ENCODE results near the gene ZMYM4.

The ZMYM4 gene

DNA sequence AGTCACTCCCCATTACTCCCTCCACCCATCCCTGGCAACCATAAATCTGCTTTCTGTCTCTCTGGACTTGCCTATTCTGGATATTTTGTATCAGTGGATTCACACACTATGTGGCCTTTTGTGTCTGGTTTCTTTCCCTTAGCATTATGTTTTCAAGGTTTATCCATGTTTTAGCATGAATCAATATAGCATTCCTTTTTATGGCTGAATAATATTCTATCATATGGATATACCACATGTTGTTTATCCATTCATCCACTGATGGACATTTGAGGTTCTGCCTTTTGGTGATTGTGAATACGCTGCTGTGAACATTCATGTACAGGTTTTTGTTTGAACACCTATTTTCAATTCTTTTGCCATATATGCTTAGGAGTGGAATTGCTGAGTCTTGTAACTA lies 140.4 kb downstream of the ZMYM4 start:
- no peak for DNase-seq

DNA sequence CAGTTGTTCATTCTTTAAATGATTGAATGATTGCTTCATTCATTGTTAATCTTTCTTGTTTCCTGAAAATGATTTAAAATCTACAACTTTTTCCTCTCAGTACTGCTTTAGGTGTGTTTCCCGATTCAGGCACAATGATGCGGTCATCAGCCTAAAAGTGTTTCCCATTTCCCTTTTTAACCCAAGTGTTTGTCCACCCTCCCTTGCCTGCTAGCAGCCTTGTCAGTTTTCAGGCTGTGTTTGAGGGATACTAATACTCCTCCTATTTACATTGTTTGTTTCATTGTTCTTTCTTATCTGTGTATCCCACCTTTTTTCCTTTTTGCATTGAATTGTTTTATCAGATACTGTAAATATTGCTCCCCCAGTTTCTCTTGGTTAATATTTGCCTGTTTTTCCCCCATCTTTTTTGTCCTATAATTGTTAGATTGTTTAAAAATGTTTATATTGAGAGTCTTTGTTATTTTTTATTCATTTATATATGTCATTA lies 157.6 kb downstream of the ZMYM4 start:
- DNase-seq, result peak in 1 of 2 donors; percentile 16

- no peak for DNase-seq
Observed at GRCh38 chr1:35428360-35428759, 159.9 kb downstream of the ZMYM4 start.

- no peak for DNase-seq
Observed at GRCh38 chr1:35430762-35431161, 162.3 kb downstream of the ZMYM4 start.

DNA sequence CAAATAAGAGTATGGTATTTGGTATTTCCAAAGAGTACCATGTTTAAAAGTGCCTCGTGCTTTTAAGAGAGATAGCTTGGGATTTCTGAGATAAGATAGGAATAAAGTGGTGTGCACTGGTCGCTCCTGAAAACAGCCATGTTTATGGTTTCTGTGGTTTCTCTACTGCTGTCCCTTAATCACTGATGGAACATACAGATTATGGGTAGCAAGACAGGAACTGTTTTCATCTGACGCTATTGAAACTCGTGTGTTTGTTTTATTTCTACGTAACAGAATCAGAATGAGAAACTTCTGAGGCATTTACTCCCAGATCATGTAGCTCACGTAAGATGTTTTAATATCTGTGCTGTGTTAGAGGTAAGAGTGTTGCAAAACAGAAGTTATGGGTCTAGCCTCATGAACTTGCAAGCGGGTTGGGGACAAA lies 162.7 kb downstream of the ZMYM4 start:
- DNase-seq, result no peak

DNA sequence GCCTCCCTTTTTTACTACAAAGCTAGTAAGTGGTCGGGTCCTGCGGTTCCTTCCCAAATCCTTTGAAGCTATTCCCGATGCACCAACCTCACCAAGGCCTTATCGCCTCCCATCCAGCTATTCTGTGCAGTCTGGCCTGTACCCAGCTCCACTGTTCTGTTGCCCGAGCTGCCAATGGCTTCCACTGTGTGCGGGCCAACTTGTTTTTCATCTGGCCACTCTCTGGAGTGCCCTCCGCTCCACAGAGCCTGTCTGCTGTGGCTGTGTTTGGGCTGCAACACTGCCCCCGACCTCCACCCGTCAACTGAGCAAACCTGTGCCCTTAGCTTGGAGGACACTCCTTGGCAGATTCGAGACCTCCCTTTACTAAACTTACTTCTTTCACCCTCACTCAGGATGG lies 163.7 kb downstream of the ZMYM4 start:
- no peak for DNase-seq

DNA sequence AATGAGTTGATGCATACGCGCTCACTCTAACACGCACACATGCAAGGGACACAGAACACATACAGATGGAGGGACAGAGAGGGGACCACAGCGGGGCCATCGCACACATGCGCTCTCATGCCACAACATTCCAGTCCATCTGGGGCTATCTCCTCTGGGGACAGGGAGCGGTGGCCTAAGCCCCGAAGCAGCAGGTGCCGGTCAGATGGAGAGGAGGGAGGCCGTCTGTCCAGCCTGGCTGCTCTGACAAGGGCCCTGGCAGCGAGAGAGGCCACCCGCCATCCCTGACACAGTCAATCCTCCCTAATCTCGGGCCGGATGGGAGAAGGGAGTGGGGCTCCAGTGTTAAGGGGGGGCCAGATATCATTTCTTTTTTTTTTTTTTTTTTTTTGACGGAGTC lies 165.2 kb downstream of the ZMYM4 start:
- no peak for DNase-seq

- no peak for DNase-seq
Observed at GRCh38 chr1:35434703-35435102, 166.2 kb downstream of the ZMYM4 start.

DNA sequence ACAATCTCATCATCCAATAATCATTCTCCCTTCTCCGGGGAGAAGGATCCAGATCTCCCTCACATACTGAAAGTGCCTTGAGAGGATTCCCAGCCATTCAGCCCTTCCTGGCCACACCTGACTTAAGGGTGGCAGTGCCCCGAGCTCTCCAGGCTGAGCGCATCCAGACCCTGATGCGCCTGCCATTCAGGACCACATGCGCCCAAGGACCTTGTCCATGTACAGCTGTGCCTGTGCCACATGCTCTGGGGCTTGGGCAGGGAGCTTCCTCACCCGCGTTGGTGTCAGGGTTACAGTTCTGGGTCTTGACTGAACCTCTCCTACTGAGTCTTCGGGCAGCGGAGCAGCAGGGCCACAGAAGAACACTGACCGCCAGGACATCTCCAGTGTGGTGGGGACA lies 167.6 kb downstream of the ZMYM4 start:
- no peak for DNase-seq

- DNase-seq, result no peak
Observed at GRCh38 chr1:35437200-35437599, 168.7 kb downstream of the ZMYM4 start.

- DNase-seq, result no peak
Observed at GRCh38 chr1:35439626-35440025, 171.1 kb downstream of the ZMYM4 start.

GRCh38 chr1:35441926-35442579 lies 173.5 kb downstream of the ZMYM4 start:
- DNase-seq, result no peak

DNA sequence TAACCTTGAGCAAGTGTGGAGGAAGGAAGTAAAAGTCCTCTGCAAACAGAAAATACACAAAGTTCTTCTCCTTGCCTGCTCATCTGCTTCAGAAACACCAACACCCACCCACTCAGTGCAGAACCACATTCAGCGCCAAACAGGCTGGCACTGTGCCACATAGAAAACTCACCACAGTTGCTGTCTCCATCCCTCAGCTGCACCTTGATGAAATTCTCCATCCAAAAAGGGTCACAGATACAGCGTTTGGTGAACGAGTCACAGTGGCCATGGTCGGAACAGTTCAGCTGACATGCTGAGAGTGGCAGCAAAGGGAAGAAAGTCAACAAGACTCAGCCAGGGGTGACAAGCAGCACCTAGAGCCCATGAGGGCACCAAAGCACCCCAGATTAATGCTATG lies 174.2 kb downstream of the ZMYM4 start:
- DNase-seq, result peak in 1 of 2 donors; percentile 53

DNA sequence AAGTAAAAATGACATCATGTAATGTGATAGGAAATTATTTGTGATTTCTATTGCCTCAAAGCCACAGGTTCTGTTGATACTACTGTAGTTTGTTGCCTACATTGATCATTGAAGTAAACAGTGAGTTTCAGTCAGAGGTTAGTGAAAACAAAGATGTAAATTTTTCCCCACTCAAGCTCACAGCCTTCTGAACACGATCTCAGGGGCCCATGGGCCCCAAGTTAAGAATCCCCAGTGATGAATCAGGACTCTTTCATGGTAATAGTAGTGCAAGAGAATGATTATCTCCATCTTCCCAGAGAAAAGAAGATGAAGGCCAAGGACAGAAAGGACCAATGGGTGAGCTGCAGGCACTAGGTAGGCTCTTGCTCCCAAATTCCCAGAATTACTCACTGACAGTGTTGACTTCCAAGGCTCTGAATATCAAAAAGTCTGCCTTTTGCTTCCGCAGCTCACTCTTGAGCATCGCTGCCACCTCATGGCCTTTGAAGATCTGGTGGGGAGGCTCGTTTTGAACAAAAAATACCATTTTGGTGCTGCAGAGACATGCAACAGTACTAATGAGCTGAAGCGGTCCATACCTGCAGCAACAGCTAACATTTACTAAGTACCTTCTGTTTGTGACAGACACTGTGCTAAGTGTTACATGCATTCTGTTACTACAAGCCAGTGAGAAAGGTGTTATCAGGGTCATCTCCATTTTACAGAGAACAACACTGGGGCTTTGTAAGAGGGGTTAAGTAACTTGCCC lies 175.4 kb downstream of the ZMYM4 start:
- DNase-seq, result no peak

DNA sequence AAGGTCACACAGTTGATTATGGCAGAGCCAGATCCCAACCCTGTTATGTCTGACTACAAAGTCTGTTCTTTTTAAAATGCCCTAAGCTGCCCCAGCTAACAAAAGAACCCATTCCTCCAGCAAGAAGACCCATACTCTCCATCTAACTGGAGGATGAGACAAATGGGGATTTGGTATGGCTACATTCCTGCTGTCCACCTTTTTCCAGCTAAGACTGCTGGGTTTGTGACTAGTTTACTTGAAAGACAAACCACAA lies 175.9 kb downstream of the ZMYM4 start:
- DNase-seq, result no peak

DNA sequence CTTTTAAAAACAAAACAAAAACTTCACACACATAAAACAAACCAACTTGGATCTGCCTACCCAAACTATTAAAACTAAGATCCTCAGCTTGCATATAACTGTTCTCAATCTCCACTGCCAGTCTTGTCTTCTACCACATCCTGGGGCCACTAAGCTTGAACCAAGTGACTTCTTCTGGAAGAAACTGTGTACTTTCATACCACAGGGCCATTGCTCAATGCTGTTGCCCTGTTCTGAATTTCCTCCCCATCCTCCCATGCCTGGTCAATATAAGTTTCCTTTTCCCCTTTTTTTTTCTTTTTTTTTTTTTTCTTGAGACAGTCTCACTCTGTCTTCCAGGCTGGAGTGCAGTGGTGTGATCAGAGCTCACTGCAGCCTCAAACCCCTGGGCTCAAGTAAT lies 178.8 kb downstream of the ZMYM4 start:
- DNase-seq, result peak; percentile 52 to 57

DNA sequence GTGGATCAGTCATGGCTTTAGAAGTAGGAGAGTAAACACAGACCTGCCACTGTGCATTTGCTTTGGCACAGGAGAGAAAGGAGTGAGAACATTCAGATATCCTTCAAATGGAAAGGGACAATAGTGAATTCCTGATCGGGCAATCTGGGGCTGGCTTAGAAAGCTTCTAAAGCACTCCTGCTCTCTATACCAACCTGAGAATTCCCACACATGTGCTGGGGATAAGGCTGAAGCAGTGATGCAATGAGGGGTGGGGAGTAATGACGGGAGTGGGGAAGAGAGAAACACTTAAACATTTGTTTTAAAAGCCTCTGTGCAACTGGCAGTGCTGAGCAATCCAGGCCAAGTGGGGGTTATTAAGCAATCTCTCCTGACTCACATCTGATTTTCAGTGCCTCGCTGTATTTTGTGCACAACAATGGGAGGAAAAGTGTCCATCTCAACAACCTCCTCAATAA lies 179.9 kb downstream of the ZMYM4 start:
- DNase-seq, result peak in 1 of 2 donors; percentile 77

DNA sequence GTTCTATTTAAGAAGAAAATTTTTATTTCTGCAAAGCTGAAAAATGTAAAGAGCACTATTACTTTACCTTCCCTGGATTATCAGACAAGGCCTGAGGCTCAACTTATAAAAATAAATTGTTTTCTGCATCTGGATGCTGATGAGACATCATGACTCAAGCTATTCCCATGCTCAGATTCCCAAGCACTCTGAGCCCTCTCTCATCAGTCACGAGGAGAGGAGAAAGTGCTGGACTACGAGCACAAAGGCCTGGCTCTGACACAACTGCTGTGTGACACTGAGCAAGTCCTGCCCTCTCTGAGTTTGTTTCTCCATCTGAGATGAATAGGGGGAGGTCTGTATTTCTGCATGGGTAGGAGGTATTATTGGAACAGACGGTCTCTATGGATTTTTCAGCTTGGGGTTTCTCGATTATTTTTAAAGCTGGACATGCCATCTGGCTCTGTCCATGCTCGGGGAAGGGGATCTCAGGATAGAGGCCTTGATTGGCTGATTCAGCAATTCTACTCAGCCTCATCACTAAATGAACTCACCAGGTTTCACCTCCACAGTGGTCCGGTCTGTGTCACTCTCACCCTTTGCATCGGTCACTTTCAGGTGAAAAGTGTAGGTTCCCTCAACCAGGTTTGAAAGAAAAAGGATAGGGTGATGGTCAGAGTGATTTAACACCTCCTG lies 181.0 kb downstream of the ZMYM4 start:
- DNase-seq, result peak in 1 of 2 donors; percentile 11

- DNase-seq, result peak; percentile 71 to 77
Observed at GRCh38 chr1:35451125-35451528, 182.6 kb downstream of the ZMYM4 start.

- DNase-seq, result peak; percentile 75 to 81
Observed at GRCh38 chr1:35452106-35452774, 183.7 kb downstream of the ZMYM4 start.

DNA sequence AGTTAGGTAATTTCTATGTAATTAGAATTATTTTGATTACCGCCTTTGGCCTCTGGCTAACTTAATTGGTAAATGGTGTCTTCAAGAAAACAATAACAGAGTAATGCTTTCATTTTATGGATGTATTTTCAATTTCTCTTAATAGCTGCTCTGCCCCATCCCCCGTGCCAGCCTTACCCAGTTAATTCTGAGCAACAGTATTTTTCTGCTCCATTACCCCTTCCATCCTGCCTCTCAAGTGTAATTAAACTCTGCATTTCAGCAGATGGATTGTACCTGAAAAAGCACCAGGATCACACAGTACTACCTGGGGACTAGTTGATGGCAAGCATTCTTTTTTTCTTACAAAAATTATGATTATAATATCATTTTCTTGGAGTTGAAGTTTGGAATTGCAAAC lies 184.5 kb downstream of the ZMYM4 start:
- DNase-seq, result no peak

DNA sequence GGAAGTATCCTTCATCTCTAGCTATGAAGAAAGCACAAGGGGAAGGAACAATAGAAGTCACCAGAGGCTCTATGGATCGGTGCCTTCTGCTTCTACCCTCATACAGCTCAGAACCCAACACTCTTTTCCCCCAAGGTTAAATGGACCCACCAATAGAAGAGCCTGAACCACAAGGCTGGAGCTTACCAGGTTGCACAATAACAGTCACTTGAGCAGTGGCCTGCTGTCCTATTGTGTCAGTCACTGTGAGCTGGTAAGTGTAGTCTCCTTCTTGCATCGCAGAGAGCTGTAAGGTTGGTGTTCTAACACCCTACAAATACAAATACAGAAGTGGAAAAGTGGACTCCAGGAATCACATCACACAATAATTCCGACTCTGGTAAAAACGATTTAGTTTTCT lies 185.7 kb downstream of the ZMYM4 start:
- peak; percentile 53 to 68 for DNase-seq

DNA sequence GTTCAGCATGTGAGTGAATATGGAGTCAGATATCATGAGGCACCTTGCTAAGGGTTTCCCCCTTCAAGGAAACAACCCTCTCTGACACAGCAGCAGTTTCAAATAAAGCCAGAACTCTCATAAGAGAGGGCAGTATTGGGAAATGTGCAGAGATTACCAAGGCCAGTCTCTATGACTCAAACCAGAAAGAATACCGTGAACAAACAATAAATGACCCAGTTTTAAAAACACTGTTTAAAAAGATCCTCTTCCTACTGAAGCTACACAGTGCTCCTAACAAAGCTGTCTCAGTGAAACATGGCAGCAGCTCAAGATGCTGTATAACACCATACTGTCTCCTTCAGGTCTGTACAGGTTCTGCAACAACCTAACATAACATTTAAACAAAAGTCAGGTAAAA lies 186.1 kb downstream of the ZMYM4 start:
- DNase-seq, result peak; percentile 59 to 66

Measured in inflammatory macrophage (primary cell).